Stimulated activated CD4-positive, alpha-beta T cell treated with anti-CD3 and anti-CD28 coated beads, Interleukin-4, amount 100 ng/mL, for 48 hours (primary cell): ENCODE results near the gene ABHD18.
"Not testable (repeated sequence)": the region's sequence is repeated elsewhere in the genome, so short reads cannot be mapped to it uniquely, and the experiment has no call there.

Source experiments
- DNase-seq, 2 donors: peaks; one replicate each; pipeline ENCODE4 v3.0.0-alpha.2; 2020; ENCODE audit warnings: low read depth in 2 of 2

Gene ABHD18

GRCh38 chr4:127993151-127993550, 27.9 kb downstream of the ABHD18 start:
- DNase-seq = no peak

DNA sequence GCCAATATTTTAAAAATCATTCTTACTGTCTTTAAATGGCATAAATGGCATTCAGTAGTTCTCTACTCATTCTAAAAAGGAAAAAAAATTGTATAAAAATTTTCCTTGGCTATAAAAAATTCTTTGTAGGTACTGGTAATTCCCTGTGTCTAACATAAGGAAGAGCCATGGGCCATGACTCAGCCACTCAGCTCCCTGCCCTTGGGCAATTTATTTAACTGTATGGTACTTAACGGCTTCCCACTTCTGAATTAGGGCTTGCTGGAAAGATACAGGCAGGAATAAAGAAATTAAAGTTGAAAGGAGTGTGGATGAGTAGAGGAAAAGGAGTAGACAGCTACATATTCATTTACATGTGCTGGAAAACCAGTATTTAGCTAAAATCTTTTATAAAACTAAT, 30.6 kb downstream of the ABHD18 start:
- DNase-seq = no peak

- DNase-seq = not testable (repeated sequence)
These were observed 31.3 kb downstream of the ABHD18 start for GRCh38 chr4:127996521-127996920.

DNA sequence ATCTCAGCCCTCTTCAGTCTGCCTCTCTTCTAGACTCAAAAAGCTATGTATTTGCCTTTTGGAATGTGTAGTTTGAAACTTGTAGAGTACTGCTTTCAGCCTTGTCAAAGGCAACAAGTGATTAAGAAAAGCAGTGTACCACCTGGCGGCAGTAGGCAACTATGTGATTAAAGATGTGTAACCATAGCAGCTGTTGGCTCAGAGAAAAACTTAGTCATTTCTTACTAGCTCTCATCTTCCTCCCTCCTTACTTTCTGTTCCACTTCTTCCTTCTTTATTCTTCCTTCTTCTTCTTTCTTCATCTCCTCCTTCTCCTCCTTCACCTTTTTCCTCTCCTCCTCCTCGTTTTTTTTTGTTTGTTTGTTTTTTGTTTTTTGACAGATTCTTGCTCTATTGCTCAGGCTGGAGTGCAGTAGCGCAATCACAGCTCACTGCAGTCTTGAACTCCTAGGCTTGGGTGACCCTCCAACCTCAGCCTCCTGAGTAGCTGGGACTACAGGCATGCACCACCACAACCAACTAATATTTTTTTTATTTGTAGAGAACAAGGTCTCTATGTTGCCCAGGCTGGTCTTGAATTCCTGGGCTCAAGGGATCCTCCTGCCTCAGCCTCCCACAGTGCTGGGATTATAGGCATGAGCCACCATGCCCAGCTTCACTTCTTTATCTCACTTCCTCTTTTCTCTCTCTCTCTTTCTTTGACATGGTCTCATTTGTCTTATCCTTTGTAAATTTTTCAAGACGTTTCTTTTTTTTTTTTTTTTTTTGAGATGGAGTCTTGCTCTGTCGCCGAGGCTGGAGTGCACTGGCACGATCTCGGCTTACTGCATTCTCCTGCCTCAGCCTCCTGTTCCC, 32.6 kb downstream of the ABHD18 start:
- DNase-seq = peak in 1 of 2 donors; percentile 6

- no peak for DNase-seq
These were observed 41.4 kb downstream of the ABHD18 start for GRCh38 chr4:128006592-128006991.

DNA sequence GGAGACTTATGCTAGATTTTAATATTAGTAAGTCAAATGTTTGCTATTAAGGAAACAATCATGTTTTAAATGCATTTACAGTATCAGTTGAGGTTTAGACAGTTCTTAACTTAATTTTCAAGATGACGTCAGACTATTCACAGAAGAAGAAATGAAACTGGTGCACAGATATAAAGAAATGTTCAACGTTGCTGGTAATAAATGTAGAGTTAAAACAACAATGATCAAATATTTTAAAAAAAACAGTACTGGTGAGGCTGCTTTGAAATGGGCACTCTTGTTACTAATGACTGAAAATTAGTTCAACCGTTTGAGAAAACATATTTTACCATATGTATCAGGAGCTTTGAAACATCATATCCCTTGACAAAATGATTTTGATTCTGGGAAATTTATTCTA, 44.2 kb downstream of the ABHD18 start:
- no peak for DNase-seq

GRCh38 chr4:128025319-128025718, 60.1 kb downstream of the ABHD18 start:
- DNase-seq = no peak

DNA sequence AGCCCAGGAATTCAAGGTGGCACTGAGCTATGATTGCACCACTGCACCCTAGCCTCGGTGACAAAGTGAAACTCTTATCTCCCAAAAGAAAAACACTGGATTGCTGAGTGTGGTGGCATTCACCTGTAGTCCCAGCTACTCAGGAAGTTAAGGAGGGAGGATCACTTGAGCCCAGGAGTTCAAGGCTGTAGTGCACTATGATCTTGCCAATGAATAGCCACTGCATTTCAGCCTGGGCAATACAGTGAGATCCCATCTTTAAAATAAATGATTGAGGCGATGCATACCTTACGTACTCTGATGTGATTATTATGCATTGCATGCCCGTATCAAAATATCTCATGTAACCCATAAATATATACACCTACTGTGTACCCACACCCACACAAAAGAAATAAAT, 64.7 kb downstream of the ABHD18 start:
- DNase-seq = no peak

DNA sequence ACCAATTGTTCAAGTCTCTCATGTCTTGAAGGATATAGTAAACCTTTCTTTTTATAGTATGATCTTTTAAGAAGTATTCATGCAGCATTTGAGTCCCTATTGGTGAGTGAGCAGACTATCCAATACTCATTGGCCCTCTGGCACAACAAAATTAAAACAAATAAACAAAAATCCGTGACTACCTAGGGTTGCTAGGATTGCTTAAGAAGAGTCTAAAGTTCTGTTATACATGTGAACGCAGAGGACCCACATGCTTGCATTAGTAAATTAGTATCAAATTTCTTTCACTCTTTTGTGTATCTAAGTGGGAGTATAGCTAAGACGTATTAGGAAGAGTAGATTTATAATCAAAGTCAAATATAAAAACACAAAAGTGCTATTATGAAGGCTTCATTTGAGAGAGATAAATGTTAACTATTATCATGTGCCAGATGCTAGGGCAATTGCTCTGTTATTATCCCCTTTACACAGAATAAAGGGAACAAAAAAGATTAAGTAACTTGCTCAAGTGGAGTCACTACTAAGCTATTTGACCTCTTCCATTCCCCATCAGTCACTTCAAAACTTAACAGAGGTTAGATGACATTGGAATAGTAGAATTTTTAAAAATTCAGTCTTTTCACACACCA, 66.7 kb downstream of the ABHD18 start:
- DNase-seq = no peak

DNA sequence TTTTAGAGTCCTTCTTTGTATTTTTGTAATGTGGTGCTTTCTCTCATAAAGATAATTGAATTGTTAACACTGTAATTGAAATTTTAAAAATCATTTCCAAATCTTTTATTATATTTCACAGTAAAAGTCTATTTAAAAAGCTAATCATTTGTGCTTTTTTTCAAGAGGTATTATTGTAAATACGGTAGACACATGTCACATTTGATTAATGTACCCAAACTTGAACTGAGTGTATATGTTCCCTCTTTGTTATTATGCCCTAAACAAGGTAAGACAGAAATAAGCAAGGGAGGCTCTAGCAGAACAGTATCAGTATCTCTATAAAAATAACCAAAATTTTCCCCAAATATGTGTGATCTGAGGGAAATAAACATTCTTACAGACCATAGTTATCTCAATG, 74.4 kb downstream of the ABHD18 start:
- no peak for DNase-seq

- DNase-seq = not testable (repeated sequence)
These were observed 81.8 kb downstream of the ABHD18 start for GRCh38 chr4:128047019-128047418.

DNA sequence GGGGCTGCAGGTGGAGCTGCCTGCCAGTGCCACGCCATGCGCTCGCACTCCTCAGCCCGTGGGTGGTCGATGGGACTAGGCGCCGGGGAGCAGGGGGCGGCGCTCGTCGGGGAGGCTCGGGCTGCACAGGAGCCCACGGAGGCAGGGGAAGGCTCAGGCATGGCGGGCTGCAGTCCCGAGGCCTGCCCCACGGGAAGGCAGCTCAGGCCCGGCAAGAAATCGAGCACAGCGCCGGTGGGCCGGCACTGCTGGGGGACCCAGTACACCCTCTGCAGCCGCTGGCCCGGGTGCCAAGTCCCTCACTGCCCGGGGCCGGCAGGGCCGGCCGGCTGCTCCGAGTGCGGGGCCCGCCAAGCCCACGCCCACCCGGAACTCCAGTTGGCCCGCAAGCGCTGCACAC, 82.3 kb downstream of the ABHD18 start:
- not testable (repeated sequence) for DNase-seq

DNA sequence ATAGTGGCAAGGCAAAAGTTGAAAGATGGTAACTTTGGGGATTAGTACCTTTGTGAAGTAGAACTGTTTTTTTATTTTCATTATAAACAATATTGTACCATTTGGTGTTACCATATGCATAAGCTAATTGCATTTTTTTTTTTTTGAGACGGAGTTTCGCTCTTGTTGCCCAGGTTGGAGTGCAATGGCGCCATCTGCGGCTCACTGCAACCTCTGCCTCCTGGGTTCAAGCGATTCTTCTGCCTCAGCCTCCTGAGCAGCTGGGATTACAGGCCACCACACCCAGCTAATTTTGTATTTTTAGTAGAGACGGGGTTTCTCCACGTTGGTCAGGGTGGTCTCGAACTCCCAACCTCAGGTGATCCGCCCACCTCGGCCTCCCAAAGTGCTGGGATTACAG, 86.0 kb downstream of the ABHD18 start:
- DNase-seq = not testable (repeated sequence)

DNA sequence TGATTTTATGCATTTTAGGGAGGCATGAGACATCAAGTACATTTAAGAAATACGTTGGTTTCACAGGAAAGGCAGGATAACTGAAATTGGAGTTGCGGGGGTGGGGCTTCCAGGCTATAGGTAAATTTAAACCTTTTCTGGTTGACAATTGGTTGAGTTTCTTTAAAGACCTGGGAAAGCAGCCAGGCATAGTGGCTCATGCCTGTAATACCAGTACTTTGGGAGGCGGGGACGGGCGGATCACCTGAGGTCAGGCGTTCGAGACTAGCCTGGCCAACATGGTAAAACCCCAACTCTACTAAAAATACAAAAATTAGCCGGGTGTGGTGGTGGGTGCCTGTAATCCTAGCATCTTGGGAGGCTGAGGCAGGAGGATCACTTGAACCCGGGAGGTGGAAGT, 89.7 kb downstream of the ABHD18 start:
- not testable (repeated sequence) for DNase-seq

GRCh38 chr4:128055441-128056206, 90.4 kb downstream of the ABHD18 start:
- DNase-seq = not testable (repeated sequence)

GRCh38 chr4:128056396-128056795, 91.2 kb downstream of the ABHD18 start:
- no peak for DNase-seq

DNA sequence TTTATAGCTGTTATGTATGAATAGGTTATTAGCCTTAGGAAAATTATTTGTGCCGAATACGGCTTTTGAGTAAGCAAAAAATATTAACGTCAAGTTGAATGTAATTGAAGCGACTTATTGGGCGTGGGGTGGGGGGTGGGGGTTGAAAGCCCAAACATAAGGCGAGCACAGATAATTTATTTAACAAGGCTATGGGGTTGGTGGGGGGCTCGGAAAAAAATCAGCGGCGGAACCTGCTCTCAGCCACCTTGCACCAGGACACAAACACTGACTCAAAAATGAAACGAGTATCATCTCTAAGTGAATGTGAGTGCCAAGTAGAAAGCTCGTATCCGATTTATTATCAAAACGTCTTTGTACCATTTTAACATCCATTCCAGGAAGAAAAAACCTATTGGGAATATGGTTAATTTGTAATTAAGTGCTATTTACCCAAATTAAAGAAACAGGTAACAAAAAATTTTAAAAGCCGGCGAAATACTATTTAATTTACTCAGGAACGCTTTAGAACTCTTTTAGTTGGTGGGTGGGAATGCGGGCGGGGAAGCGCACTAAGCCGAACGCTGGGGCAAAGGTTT, 95.0 kb downstream of the ABHD18 start:
- no peak for DNase-seq

DNA sequence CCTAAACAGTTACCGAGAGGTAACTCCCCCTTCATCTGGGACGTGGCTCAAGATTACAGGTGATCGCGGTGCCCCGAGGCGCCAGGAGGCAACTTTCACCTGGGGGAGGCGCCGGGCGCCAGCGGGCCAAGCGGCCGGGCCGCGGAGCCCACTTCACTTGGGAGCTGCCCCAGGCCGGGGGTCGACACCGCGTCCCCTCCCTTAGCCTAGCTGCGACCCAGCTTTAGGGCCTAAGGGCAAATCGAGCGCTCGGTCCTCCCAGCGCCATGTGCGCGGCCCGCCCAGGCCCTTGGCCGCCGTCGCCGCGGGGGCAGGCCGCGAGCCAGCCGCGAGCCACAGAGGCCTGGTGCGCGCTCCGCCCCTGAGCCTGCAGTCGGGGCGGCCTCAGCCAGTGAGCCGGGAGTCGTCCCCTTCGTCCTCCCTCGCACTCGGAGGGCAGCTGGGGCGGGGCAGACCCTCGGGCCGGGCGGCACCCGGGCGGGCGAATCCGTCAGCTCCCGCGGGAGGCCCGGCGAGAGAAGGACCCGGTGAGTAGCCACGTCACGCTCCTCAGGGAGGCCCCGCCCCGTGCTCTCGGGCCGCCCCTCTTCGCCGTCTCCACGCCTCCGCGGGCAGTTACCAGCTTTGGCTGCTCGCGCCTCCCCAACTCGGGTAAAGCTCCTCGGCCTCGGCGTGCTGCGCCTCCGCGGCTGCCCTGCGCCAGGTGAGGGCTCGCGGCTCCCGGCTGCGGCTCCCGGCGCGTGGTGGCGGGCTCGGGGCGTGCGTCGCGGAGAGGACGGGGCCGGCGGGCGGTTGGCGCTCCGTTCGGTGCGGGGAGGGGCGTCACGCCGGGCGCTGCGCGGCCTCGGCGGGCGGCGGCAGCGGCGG, 95.7 kb downstream of the ABHD18 start, which contains the start of gene LARP1B:
Gene LARP1B (plus strand): TSS at position 614 of the 867 bp plus-strand sequence. CDS start 13,640 bp downstream, outside the sequence.
- peak; percentile 87 to 91 for DNase-seq

- peak; percentile 46 to 47 for DNase-seq
These were observed 96.6 kb downstream of the ABHD18 start for GRCh38 chr4:128061566-128062536.

- DNase-seq = not testable (repeated sequence)
These were observed 101.2 kb downstream of the ABHD18 start for GRCh38 chr4:128066453-128066820.
